ENCODE data around the gene SLC25A6.
"Not testable (repeated sequence)": the region's sequence is repeated elsewhere in the genome, so short reads cannot be mapped to it uniquely, and the experiment has no call there.

SLC25A6 gene

DNA sequence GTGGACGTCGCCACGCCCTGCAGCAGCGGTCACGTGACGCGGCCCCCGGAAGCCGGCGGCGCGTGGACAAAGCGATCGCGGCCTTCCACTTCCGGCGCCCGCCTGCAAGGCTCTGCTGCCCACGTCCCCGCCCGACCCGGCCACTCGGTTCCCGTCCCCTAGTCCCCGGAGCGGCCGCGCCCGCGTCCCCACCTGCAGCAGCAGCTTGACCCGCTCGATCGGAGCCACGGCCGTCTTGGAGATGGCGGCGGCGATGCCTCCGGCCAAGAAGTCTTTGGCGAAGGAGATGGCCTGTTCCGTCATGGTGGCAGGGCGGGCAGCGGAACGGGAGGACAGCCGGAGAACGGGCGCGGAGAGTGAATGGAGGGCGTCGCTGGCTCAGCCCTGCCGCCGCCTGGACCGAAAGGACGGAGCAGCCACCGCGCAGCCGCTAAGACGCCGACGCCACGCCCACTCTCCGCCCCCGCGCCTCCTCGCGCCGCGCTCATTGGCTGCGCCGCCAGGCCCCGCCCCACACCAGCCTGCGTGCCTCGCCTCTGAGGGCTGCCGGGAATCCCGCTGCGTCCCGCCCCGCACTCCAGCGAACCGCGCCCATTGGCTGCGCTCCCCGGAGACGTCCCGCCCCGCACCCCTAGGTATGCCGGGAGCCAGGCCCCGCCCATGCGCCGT, at the start of gene SLC25A6:
Gene SLC25A6 (minus strand): TSS at position 407 of the 669 bp plus-strand sequence. CDS start 104 bp downstream, at position 303.
- DNase-seq, result peak; percentile 99

DNA sequence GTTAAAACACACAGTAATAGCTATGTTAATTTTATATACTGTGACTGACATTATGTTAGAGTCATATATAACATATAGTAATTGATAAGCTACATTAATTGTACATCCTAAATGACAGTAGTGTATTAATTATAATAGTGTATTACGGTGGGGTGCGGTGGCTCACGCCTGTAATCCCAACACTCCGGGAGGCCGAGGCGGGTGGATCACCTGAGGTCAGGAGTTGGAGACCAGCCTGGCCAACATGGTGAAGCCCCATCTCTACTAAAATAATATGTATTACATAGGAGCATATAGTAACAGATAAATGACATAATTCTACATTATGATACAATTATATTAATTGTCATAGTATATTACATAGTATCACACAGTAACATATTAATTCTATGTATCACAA, 48.6 kb upstream of the SLC25A6 start:
- DNase-seq, result no peak

DNA sequence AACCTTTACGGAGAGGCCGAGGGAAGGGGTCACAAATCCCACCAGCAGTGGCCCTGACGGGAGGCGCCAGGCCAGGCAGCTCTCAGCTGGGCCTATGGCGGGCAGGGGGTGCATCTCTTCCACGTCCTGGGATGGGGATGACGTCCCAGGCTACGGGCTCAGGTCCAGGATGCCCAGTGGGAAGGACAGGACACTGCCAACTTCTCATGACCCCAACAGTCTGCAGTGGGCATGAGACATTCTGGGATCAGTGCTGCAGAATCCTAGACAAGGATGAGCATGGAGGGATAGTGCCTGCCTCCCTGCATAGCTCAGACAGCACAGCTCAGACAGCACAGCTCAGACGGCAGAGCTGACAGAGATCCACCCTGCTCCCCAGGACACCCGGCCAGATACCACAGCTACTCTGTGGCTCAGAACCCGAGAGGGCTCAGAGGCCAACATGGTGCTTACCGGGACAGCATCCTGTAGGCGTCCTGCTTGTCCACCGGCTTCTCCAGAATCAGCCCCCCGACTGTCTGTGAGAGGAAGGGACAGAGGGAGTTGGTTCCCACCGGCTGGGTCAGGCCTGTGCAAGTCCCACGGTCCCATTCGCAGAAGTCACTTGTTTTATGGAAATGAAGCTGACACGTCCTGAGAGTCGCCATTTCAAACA, 43.5 kb upstream of the SLC25A6 start:
- DNase-seq, result no peak

DNA sequence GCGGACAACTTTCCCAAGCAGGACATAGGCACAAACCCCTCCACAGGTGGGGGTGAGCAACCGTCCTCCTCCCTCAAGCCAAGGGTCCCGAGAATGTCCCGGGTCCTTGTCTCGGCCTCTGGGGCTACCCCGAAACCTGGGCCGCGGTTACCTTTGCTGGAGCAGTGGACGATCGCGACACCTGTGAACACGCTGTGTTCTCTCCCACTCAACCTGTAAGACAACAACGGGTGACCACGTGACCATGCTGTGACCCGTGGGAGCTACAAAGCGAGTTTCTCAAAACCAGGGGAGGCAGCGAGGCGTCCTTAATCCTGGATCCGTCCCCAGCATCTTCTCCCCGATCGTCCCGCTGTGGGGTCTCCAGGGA, 42.9 kb upstream of the SLC25A6 start:
- no peak for DNase-seq

DNA sequence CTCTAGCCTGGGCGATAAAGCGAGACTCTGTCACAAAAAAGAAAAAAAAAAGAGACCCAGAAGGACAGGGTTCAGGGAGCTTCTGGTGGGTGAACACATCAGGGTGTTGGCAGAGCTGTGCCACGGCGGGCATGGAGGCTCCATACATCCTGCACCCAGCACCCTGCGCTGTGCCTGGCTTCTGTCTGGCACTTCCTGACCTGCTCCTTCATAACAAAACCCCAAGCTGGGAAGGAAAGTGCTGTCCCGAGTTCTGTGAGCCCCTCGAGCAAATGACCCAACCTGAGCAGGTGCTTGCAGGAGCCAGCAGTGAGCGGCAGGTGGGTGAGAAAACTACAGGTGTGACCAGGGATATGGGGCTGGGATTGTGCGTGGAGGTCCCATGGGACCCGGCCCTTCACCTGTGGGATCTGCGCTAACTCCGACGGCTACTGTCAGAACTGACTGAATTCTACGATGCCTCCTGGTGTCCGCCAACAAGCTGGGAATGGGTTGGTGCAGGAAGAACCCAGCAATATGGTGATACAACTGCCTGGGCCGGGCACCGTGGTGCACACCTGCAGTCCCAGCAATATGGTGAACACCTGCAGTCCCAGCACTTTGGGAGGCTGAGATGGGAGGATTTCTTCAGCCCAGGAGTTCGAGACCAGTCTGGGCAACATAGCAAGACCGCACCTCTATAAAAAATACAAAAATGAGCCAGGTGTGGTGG, 41.9 kb upstream of the SLC25A6 start:
- no peak for DNase-seq

DNA sequence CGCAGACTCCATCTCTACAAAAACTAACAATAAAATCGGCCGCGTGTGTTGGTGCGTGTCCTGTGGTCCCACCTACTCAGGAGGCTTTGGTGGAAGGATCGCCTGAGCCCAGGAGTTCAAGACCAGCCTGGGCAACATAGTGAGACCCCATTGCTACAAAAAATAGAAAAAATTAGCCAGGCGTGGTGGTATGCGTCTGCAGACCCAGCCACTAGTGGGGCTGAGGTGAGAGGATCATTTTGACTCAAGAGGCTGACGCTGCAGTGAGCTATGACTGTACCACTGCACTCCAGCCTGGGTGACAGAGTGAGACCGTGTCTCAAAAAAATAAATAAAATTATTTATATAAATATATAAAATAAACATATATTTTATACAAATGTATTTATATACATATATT, 38.5 kb upstream of the SLC25A6 start:
- no peak for DNase-seq

DNA sequence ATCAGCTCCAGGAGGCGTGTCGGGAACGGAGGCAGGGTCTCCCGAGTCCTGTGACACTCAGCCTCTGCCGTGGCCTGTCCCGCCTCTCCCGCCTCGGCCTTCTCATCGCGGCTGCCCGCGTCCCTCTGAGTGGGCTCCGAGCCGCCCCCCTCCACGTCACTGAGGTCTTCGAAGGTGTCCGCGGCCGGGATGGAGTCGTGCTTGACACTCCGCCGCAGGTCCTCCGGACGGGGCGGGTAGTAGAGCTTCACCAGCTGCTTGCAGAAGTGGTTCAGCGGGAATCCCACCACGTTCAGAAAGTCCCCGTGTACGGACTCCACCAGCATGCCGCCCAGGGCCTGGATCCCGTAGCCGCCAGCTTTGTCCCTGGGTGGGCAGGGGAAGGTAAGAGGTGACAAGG, 35.8 kb upstream of the SLC25A6 start:
- DNase-seq, result no peak

DNA sequence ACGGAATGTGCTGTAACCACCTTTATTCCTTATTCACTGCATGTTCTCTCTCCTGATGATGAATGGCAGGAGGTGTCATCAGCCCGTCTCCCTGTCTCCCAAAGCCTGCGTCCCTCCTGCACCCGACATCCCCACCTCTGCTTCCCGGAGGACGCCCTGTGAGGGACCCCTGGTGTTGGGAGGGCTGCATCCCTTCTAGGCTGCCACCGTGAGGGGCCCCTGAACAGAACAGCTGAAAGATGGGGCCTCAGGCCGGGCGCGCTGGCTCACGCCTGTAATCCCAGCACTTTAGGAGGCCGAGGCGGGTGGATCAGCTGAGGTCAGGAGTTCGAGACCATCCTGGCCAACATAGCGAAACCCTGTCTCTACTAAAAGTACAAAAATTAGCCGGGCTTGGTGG, 34.4 kb upstream of the SLC25A6 start:
- DNase-seq, result not testable (repeated sequence)

DNA sequence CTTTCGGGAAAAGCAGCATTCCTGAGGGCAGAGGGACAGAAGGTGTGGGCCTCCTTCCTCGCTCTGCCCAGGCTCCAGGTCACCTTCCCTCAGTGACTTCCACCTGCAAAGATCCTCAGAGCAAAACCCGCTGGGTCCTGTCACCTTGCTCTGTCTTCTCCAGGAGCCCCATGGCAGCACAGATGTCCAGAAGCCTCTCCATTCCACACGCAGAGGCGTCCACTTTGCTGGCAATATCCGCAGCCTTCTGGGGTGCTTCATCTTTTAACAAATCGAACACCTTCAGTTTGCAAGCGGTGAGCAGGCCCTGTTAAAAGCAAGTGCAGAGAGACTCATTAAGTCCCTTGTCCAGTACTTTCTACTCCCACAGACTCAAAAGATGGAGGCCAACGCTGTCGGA, 33.5 kb upstream of the SLC25A6 start:
- no peak for DNase-seq

DNA sequence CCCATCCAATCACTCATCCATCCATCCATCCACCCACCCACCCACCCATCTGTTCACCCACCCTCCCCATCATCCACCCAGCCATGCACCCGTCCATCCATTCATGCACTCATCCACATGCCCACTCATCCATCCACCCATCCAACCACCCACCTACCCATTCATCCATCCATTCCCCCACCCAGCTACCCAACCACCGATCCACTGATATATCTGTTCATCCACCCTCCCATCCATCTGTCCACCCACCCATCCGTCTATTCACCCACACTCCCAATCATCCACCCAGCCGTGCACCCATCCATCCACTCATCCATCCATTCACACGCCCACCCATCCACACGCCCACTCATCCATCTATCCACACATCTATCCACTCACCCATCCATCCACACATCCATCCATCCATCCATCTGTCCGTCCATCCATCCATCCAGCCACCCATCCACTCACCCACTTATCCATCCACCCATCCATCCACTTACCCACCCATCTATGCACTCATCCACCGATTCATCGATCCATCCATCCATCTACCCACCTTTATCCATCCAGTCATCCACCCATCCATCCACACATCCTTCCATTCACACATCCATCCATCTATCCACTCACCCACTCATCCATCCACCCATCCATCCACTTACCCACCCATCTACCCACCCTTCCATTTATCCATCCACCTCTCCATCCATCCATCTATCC, 32.4 kb upstream of the SLC25A6 start:
- no peak for DNase-seq

DNA sequence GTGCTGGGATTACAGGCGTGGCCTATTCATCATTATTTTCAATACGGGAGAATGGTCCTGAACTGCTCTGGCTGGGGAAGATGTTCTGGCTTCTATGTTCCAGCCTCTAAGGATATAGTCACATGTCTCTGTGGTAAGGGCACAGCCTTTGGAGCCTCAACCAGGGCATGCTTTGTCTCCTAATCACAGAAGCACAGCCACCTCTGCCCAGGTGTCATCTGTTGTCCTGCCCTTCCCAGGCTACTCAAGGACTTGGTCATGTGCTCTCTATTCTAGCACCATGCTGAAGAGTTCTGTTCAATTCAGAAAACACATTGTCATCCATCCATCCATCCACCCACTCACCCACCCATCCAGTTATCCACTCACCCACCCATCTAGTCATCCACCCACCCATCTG, 31.3 kb upstream of the SLC25A6 start:
- no peak for DNase-seq

DNA sequence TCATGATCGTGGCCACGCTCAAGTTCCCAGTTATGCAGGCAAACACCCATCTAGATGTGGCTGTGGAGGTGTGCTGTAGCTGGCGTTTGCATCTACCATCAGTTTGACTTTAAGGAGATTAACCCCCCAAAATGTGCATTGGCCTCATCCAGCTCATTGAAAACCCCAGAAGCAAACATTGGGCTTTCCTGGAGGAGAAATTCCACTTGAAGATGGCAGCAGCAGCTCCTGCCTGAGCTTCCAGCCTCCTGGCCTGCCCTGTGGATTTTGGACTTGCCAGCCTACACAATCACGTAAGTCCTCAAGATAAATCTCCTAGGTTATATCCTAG, 30.2 kb upstream of the SLC25A6 start:
- no peak for DNase-seq

DNA sequence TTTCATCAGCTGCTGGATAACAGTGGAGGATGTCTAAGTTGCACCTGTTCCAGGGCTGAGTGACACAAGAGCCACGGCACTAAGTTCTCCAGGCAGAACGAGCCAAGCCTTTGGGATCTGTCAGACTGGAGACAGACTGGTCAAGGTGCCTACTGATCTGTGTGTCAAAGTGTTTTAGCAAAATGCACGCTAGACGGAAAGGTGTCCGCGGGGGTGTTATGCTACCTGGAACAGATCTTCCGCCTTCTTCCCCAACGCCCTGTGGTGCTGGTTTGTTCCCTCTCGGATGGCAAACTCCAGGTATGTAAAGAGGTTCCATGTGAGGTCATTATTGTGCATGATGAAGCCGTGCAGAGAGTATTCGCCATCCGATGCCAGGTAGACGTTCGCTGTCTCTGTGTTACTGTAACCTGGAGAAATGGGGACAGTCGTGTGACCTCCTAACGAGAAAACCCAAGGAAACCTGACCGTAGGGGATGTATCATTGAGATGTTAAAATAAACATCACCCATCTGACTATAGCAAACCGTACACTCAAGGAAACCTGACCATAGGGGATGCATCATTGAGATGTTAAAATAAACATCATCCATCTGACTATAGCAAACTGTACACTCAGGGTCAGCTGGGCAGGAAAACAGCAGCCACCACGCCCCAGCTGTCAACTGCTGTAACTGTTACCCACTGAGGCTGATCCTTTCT, 29.7 kb upstream of the SLC25A6 start:
- no peak for DNase-seq

DNA sequence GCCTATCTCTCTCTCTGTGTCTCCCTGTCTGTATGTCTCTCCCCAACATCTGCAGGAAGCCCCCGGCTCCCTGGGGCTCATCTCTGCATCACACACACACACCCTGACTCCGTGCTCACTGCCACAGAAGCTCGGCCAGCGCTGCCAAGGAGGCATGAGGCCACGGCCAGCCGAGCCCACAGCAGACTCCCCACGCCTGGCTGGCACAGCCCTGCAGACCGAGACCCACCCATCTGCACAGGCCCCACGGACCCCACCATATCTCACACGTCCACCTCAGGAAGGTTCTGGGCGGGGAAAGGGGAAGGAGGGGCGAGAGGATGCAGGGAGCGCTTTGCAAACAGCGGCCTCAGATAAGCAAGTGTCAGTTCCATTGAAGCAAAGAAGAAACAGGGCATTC, 28.5 kb upstream of the SLC25A6 start:
- DNase-seq, result no peak

DNA sequence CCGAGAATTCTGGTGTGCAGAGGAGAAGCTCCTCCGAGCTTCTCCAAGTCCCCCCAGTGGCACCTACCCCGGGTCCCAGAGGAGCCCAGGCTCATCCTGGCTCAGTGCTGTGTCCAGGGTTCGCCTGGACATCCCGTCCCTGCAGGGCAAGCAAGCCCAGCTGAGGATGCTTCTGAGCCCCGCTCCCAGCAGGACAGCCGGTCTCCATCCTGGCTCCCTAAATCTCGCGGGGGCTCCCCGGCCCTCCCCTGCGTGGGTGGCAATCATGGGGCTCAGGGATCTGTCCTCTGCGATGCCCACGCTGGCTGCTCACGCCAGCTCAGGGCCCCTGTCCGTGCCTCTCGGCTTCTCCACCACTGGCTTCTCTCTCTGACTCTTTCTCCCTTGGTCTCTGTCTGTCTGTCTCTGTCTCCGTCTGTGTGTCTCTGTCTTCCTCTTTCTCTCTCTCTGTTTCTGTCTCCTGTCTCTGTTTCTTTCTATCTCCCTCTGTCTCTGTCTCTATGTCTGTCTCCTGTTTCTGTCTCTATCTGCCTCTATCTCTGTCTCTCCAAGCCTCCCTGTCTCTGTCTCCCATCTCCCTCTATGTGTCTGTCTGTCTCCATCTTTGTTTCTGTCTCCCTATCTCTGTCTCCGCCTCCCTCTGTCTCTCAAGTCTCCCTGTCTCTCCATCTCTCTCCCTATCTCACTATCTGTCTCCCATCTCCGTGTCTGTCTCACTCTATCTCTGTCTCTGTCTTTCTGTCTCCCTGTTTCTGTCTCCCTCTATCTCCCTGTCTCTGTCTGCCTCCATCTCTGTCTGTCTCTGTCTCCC, 27.8 kb upstream of the SLC25A6 start:
- DNase-seq, result no peak

DNA sequence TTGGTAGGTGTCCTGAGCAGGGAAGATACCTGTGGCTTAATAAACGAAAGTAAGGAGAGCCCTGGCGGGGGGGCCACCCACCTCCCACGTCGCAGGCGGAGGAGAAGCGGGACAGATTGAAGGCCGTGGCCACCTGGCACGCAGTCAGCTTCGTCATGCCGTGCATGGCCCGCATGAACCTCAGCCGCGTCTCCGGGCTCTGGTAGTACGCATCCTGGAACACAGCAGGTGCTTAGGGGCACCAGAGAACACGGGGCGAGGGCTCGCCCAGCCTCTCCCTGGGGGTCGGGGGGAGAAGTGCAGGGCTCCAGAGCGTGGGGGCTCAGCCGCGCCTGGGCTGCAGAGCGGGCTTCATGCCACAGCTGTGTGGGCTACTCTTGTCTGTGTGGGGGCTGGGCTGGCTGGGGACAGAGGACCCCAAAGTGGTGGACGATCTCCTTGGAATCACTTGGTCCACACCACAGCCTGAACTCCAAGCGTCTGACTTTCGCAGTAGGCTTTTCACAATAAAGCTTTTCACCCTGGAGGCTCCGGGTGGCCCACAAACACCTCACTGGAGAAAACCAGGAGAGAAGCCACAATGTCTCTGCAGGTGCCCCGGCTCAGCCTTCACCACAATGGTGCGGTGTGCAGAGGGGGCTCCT, 27.1 kb upstream of the SLC25A6 start:
- DNase-seq, result no peak

DNA sequence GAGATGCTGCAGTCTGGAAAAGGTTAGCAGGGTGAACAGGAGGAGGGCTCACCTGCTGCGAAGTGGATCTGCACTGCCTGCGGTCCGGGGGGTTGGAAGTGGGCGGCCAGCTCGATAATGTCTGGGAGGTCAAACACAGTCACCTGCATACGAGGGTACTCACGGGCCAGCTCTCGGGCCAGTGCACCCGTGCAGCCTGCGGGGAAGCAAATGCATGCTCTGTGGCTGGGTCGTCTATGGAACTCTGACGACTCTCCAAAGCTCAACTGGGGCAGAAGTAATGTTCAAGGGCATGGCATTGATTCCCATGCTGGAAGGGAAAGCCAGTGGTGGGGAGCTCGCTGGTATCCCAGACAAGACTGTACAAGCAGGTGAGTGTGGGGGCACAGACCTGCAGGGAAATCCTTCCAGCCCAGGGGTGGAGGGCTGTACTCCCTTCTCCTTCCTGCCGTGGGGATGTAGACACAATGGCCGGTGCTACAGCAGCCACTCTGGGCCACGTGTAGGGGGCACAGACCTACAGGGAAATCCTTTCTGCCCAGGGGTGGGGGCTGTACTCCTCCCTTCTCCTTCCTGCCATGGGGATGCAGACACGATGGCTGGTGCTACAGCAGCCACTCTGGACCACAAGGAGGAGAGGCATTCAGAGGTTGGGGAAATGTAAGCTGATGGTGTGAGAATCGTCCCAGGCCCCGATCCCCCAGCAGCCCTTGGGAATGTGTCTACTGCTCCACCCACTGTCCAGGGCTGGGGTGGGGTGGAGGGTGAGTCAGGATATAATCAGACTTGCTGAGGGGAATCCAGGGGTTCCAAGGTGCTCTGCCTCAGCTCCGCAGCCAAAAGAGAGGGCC, 26.2 kb upstream of the SLC25A6 start:
- no peak for DNase-seq

DNA sequence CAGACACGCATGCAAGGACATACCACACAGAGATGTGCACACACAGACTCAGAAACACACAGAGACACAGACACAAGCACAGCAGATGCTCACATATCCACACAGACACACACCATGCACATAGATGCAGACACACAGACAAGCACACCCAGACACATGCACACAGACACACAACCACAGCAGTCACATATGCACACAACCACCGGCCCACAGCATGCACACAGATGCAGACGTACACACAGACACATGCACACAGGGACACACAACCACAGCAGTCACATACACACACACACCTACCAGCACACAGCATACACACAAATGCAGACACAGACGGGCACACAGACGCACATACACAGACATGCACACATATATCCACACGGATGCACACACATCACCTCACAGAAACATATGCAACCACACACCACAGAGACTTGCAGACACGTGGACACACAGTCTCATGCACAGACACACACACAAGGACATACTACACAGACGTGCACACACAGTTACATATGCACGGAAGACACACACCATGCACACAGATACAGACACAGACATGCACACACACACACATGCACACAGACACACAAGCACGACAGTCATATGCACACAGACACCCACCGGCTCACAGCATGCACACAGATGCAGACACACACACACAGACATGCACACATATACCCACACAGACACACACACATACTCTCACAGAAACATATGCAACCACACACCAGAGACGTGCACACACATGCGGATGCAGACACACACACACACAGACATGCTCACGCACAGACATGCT, 25.2 kb upstream of the SLC25A6 start:
- DNase-seq, result no peak

DNA sequence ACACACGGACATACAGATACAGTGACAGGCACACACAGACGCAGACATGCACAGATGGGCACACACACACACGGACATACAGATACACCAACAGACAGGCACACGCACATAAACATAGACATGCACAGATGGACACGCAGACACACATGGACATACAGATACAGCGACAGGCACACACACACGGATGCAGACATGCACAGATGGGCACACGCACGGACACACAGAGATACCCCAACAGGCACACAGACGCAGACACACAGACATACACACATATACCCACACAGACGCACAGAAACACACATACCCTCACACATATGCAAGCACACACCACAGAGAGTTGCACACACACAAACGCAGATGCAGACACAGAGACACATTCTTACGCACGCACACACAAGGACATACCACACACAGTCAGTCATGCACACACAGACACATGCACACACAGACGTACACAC, 24.4 kb upstream of the SLC25A6 start:
- no peak for DNase-seq
